GM19025 (cell line): ENCODE data around the gene GALNTL6.

Experiments
- ATAC-seq: cut with Tn5 transposase; IDR thresholded peaks from one replicate; pipeline ENCODE4 v1.9.1; 2021; ENCODE audit warnings: mild to moderate bottlenecking, low read depth, moderate library complexity; ENCODE audit not compliant: unreplicated experiment

The GALNTL6 gene

DNA sequence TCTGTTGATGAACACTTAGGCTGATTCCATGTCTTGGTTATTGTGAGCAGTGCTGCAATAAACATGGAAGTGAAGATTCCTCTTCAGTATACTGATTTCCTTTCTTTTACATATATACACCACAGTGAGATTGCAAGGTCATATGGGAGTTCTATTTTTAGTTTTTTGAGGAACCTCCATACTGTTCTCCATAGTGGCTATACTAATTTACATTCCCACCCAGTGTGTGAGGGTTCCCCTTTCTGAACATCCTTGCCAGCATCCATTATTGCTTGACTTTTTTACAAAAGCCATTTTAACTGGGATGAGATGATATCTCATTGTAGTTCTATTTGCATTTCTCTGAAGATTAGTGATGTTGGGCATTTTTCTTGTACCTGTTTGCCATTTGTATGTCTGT, 1274.9 kb downstream of the GALNTL6 start:
- ATAC-seq, result no peak
